GM10266 (cell line): ENCODE data around the gene MLLT10.

Source experiments
- DNase-seq: peaks from one replicate; pipeline ENCODE4 v3.0.0; 2012; ENCODE audit errors: extremely low spot score
- CTCF ChIP-seq: IDR thresholded peaks from 2 replicates; pipeline ENCODE4 v1.5.1; 2012; ENCODE audit warnings: mild to moderate bottlenecking, low read depth; ENCODE audit not compliant: control insufficient read depth, insufficient read depth; ENCODE audit errors: missing control alignments

Gene MLLT10

GRCh38 chr10:21749788-21750187, 215.8 kb downstream of the MLLT10 start:
- no peak for TF ChIP-seq CTCF
- no peak for DNase-seq

DNA sequence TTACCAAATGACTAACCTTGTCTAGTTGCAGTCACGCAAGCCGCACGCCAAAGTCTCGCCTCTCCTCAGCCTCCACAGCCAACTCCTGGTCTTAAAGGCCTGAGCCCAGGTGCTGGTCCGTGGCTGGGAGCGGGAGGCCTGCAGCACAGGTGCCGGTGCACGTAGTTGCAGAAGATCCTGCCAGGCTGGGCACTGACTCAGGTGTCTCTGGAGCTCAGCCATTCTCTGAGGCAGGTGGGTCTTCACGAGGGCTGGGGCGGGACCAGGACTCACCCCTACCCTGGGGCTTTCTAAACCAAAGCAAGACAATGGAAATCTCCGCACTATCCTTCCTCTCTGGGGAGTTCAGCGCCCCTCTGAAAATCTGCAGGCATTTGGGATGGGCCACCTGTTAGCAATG, 216.4 kb downstream of the MLLT10 start:
- TF ChIP-seq CTCF: no peak
- DNase-seq: no peak

DNA sequence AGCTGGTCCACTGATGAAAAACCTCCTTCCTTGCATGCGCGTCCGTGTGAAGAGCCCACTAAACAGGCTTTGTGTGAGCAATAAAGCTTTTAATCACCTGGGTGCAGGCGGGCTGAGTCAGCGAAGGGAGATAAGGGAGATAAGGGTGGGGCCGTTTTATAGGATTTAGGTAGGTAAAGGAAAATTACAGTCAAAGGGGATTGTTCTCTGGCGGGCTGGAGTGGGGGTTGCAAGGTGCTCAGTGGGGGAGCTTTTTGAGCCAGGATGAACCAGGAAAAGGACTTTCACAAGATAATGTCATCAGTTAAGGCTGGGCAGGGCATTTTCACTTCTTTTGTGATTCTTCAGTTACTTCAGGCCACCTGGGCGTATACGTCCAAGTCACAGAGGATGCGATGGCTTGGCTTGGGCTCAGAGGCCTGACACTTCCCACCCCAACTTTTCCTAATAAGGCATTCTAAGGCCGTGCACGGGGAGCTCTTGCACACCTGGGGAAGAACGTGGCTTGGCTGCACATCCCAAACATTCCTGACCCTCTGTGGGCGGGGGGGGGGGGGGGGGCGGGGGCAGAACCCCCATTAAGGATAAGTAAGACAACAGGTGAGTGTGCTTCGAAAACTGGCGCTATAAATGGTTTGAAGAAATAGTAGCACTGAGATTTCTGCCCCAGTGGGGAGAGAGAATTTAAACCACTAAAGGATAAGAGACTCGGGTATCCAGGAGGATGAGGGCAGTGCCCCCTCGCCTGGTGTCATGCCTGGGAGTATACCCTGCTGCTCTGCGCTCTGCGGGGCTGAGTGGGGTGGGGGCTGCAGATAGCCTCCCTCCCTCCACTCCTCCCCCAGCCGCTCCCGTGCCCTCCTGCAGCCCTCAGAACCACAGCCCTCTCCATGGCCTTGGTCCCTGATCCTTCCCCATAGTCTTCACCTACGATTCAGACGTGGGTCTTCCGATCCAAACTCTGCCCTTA, 217.6 kb downstream of the MLLT10 start:
- no peak for DNase-seq
- TF ChIP-seq CTCF: no peak

- no peak for TF ChIP-seq CTCF
- DNase-seq: no peak
Observed at GRCh38 chr10:21753497-21754270, 219.7 kb downstream of the MLLT10 start.

DNA sequence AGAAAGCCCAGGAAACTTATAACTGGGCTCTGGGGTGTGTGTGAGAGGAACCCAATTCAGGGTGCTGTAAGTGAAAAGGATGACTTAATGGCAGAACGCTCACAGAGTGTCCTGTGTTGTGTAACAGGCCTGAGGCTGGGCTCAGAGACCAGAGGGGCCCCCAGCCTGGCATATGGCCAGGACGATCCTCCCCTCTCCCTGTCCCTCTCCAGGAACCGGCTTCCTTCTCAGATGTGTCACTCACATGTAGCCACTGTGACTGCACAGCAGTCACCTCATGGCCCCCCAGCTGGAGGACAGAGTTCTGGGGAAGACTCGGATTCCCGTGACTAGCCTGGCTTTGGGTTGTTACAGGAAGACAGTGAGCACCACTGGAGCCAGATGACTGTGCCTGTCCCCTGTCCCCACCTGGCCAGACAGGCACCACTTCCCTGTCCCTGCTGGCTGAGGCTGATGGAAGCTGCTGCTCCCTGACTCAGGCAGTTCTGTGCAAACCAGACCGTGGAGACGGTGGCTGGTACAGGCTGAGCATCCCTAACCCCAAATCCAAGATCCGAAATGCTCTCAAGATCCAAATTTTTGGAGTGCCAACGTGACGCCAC, 220.5 kb downstream of the MLLT10 start:
- no peak for DNase-seq
- no peak for TF ChIP-seq CTCF

- no peak for DNase-seq
- no peak for TF ChIP-seq CTCF
Observed at GRCh38 chr10:21756707-21757106, 222.7 kb downstream of the MLLT10 start.
